ENCODE results near the gene AMT. TPM values are rescaled to one million over a fixed set of nuclear protein-coding genes. Genes with fewer than 3 reads are reported as not detected.

The AMT gene
- total RNA-seq, 1 experiment from 2014 or later, result 1.3 TPM

- intact Hi-C loops (cut with micrococcal nuclease; ENCODE audit: unreplicated experiment), result no loop called here
- H3K27ac ChIP-seq (ENCODE audit: low read depth, low read length, poor library complexity, severe bottlenecking), result no peak overlapping the region
- BruUV-seq (replicated peaks), result no TSS peak
These were observed 34.6 kb downstream of the AMT start for GRCh38 chr3:49387721-49388120.

GRCh38 chr3:49386056-49386756, 36.1 kb downstream of the AMT start:
- Histone ChIP-seq H3K27ac (ENCODE audit: low read depth, low read length, poor library complexity, severe bottlenecking) (no peak overlapping the region), H3K4me3 (ENCODE audit: low read depth, low read length, poor library complexity, severe bottlenecking) (no peak overlapping the region), H3K36me3 (ENCODE audit: insufficient read depth, low read length, poor library complexity, severe bottlenecking) (no peaks in the 10 kb centered on the region), H3K27me3 (replicated peaks; ENCODE audit: insufficient read depth, low read depth, low read length, poor library complexity) (no peaks in the 10 kb centered on the region), H3K9me3 (ENCODE audit: low read depth, low read length, poor library complexity, severe bottlenecking) (no peaks in the 10 kb centered on the region), H3K4me1 (ENCODE audit: insufficient read depth, low read length, poor library complexity, severe bottlenecking) (no peaks in the 10 kb centered on the region)
- no peak for TF ChIP-seq EZH2 (IDR thresholded peaks at IDR 0.05; ENCODE audit: borderline replicate concordance, low read depth, low read length, poor library complexity, severe bottlenecking)
- ChIA-PET POLR2A (ENCODE audit: low non-redundant PET) (no interaction called here), CTCF (no interaction called here)
- no peak for DNase-seq (ENCODE audit: low spot score)
- intact Hi-C loops (cut with micrococcal nuclease; ENCODE audit: unreplicated experiment), result no loop called here
- BruUV-seq (replicated peaks), result no TSS peak

More at GRCh38 chr3:49387721-49388120, 34.6 kb downstream of the AMT start:
- no peak overlapping the region for H3K4me3 ChIP-seq (ENCODE audit: low read depth, low read length, poor library complexity, severe bottlenecking)
- H3K9me3 ChIP-seq (ENCODE audit: low read depth, low read length, poor library complexity, severe bottlenecking), result no peaks in the 10 kb centered on the region
- TF ChIP-seq EZH2 (IDR thresholded peaks at IDR 0.05; ENCODE audit: borderline replicate concordance, low read depth, low read length, poor library complexity, severe bottlenecking), result no peak
- no peak for TF ChIP-seq CTCF (conservative IDR thresholded peaks at IDR 0.05; ENCODE audit: low read depth, low read length)
- ChIA-PET POLR2A (ENCODE audit: low non-redundant PET) (no interaction called here), CTCF (no interaction called here)
- DNase-seq (ENCODE audit: low spot score), result no peak
- no peaks in the 10 kb centered on the region for H3K27me3 ChIP-seq (replicated peaks; ENCODE audit: insufficient read depth, low read depth, low read length, poor library complexity)
- no peaks in the 10 kb centered on the region for H3K36me3 ChIP-seq (ENCODE audit: insufficient read depth, low read length, poor library complexity, severe bottlenecking)
- H3K4me1 ChIP-seq (ENCODE audit: insufficient read depth, low read length, poor library complexity, severe bottlenecking), result no peaks in the 10 kb centered on the region

- H3K4me3 ChIP-seq (ENCODE audit: low read depth, low read length, poor library complexity, severe bottlenecking), result no peak overlapping the region
- H3K36me3 ChIP-seq (ENCODE audit: insufficient read depth, low read length, poor library complexity, severe bottlenecking), result no peaks in the 10 kb centered on the region
- H3K9me3 ChIP-seq (ENCODE audit: low read depth, low read length, poor library complexity, severe bottlenecking), result no peaks in the 10 kb centered on the region
- BruUV-seq (replicated peaks), result no TSS peak
- no peak overlapping the region for H3K27ac ChIP-seq (ENCODE audit: low read depth, low read length, poor library complexity, severe bottlenecking)
- H3K4me1 ChIP-seq (ENCODE audit: insufficient read depth, low read length, poor library complexity, severe bottlenecking), result no peaks in the 10 kb centered on the region
- ChIA-PET CTCF (no interaction called here), POLR2A (ENCODE audit: low non-redundant PET) (no interaction called here)
- no peaks in the 10 kb centered on the region for H3K27me3 ChIP-seq (replicated peaks; ENCODE audit: insufficient read depth, low read depth, low read length, poor library complexity)
- no peak for TF ChIP-seq EZH2 (IDR thresholded peaks at IDR 0.05; ENCODE audit: borderline replicate concordance, low read depth, low read length, poor library complexity, severe bottlenecking)
- no peak for TF ChIP-seq CTCF (conservative IDR thresholded peaks at IDR 0.05; ENCODE audit: low read depth, low read length)
- DNase-seq (ENCODE audit: low spot score), result no peak
- intact Hi-C loops (cut with micrococcal nuclease; ENCODE audit: unreplicated experiment), result no loop called here
These were observed 36.7 kb downstream of the AMT start for GRCh38 chr3:49385617-49386016.

GRCh38 chr3:49383387-49383786, 38.9 kb downstream of the AMT start:
- intact Hi-C loops (cut with micrococcal nuclease; ENCODE audit: unreplicated experiment), result no loop called here
- Histone ChIP-seq H3K27me3 (replicated peaks; ENCODE audit: insufficient read depth, low read depth, low read length, poor library complexity) (no peaks in the 10 kb centered on the region), H3K4me1 (ENCODE audit: insufficient read depth, low read length, poor library complexity, severe bottlenecking) (no peaks in the 10 kb centered on the region), H3K9me3 (ENCODE audit: low read depth, low read length, poor library complexity, severe bottlenecking) (no peaks in the 10 kb centered on the region), H3K27ac (ENCODE audit: low read depth, low read length, poor library complexity, severe bottlenecking) (no peak overlapping the region), H3K4me3 (ENCODE audit: low read depth, low read length, poor library complexity, severe bottlenecking) (no peak overlapping the region), H3K36me3 (ENCODE audit: insufficient read depth, low read length, poor library complexity, severe bottlenecking) (no peaks in the 10 kb centered on the region)
- no TSS peak for BruUV-seq (replicated peaks)
- ChIA-PET CTCF (no interaction called here), POLR2A (ENCODE audit: low non-redundant PET) (no interaction called here)
- no peak for TF ChIP-seq CTCF (conservative IDR thresholded peaks at IDR 0.05; ENCODE audit: low read depth, low read length)
- no peak for DNase-seq (ENCODE audit: low spot score)

All from A673 (cell line).